Omental fat pad (tissue), 4 donors: ENCODE results near the gene FBP1. TPM values are rescaled to one million over a fixed set of nuclear protein-coding genes. Genes with fewer than 3 reads are reported as not detected.

ENCODE experiments used
- ATAC-seq: fragments of 150-250 bp; one replicate; pipeline ENCODE4 v1.9.1; 2016; ENCODE audit warnings: mild to moderate bottlenecking, moderate library complexity; ENCODE audit not compliant: low FRiP score
- DNase-seq: peaks from one replicate; pipeline ENCODE4 v3.0.0-alpha.2; 2019; ENCODE audit warnings: low spot score
- CTCF ChIP-seq, 3 donors: fragments of 450-650 bp; IDR thresholded peaks; one replicate each; pipeline ENCODE4 v1.5.1; 2016 to 2017; ENCODE audit warnings: antibody characterized with exemption in 3 of 3, mild to moderate bottlenecking in 3 of 3, moderate library complexity in 2 of 3
- total RNA-seq, 4 donors: library from RNA; depleted of rRNA; stranded (reverse); fragments of >200 nt; gene quantifications; one replicate each; pipeline ENCODE4 v1.1.0, GENCODE V29; 2016

FBP1 gene
- total RNA-seq, 4 donors from 2014 or later, result 6.9 to 98.5 (median 10.3) TPM

GRCh38 chr9:94677929-94678328 is 38.6 kb upstream of the FBP1 start:
- DNase-seq (no peak), ATAC-seq (no peak)
- TF ChIP-seq CTCF (IDR thresholded peaks at IDR 0.05), result no peak

GRCh38 chr9:94676446-94677131 is 37.3 kb upstream of the FBP1 start:
- no peak for TF ChIP-seq CTCF (IDR thresholded peaks at IDR 0.05)
- no peak for DNase-seq
- no peak for ATAC-seq

GRCh38 chr9:94675008-94675881 is 35.9 kb upstream of the FBP1 start:
- no peak for ATAC-seq
- DNase-seq, result no peak
- TF ChIP-seq CTCF (IDR thresholded peaks at IDR 0.05), result no peak

GRCh38 chr9:94672811-94673487 is 33.6 kb upstream of the FBP1 start:
- DNase-seq (no peak), ATAC-seq (no peak)
- no peak for TF ChIP-seq CTCF (IDR thresholded peaks at IDR 0.05)

- no peak for DNase-seq
Observed at GRCh38 chr9:94668928-94669729, 29.8 kb upstream of the FBP1 start.

More at GRCh38 chr9:94668928-94669729, 29.8 kb upstream of the FBP1 start:
- TF ChIP-seq CTCF (IDR thresholded peaks at IDR 0.05), result no peak
- peak; percentile 84 for ATAC-seq
